ENCODE results near the gene FLNC.

GRCh38 chr7:128840326-128841170 lies 10.3 kb downstream of the FLNC start:
- TF ChIP-seq CTCF (conservative IDR thresholded peaks at IDR 0.05; ENCODE audit: low read depth, low read length): no peak
- TF ChIP-seq MXI1 (IDR thresholded peaks at IDR 0.05; ENCODE audit: borderline replicate concordance, low read depth, low read length): no peak
- TF ChIP-seq SMC3 (IDR thresholded peaks at IDR 0.05; ENCODE audit: low read depth, low read length): no peak
- TF ChIP-seq USF2 (IDR thresholded peaks at IDR 0.05; ENCODE audit: low read depth, low read length): no peak
- TF ChIP-seq BHLHE40 (IDR thresholded peaks at IDR 0.05; ENCODE audit: low read depth, low read length): no peak
- no peak for TF ChIP-seq MAFK (IDR thresholded peaks at IDR 0.05; ENCODE audit: low read depth, low read length)

All from IMR-90 (cell line).